Prostate gland (tissue), 2 donors: ENCODE data around the gene ZNF730. TPM values are rescaled to one million over a fixed set of nuclear protein-coding genes. Genes with fewer than 3 reads are reported as not detected.

Source experiments
- DNase-seq: peaks from one replicate; pipeline ENCODE4 v3.0.0-alpha.2; 2019; ENCODE audit warnings: low spot score
- H3K27ac ChIP-seq, 2 donors: fragments of 200-600 bp; sonication (generic); 2 replicates each; pipeline ENCODE4 v1.5.1; 2017 to 2019
- H3K27me3 ChIP-seq: fragments of 200-600 bp; sonication (generic); replicated peaks from 2 replicates; pipeline ENCODE4 v1.5.1; 2019; ENCODE audit not compliant: insufficient read depth
- H3K36me3 ChIP-seq, 2 donors: fragments of 200-600 bp; sonication (generic); 1 replicate in 1 of 2; 2 replicates in 1 of 2; pipeline versions ENCODE4 v1.5.1 to v1.8.1; 2017 to 2019
- H3K4me1 ChIP-seq: fragments of 200-600 bp; sonication (generic); replicated peaks from 2 replicates; pipeline ENCODE4 v1.5.1; 2019
- H3K4me3 ChIP-seq, 2 donors: fragments of 200-600 bp; sonication (generic); 2 replicates each; pipeline ENCODE4 v1.5.1; 2017 to 2019
- H3K9me3 ChIP-seq: fragments of 200-600 bp; sonication (generic); 2 replicates; pipeline ENCODE4 v1.5.1; 2017
- CTCF ChIP-seq, 4 experiments: fragments of 200-600 bp in 2 of 4; fragments of 450-650 bp in 2 of 4; sonication (generic) in 2 of 4; IDR thresholded peaks; 1 replicate in 3 of 4; 2 replicates in 1 of 4; pipeline ENCODE4 v1.5.1; 2016 to 2019; ENCODE audit warnings: antibody characterized with exemption in 4 of 4, mild to moderate bottlenecking in 2 of 4, moderate library complexity in 2 of 4
- POLR2A ChIP-seq: fragments of 450-650 bp; IDR thresholded peaks from one replicate; pipeline ENCODE4 v1.6.1; 2016; ENCODE audit warnings: antibody characterized with exemption, mild to moderate bottlenecking
- POLR2AphosphoS5 ChIP-seq: sonication (generic); formaldehyde crosslinking; IDR thresholded peaks from one replicate; pipeline ENCODE4 v1.6.1; 2017; ENCODE audit warnings: antibody characterized with exemption
- WGBS: methylation state at CpG from one replicate; pipeline ENCODE4 v1.1.5; 2018; 5-methylcytosine and 5-hydroxymethylcytosine counted together
- intact Hi-C: fragments of 100-400 bp; cut with DNase I; formaldehyde crosslinking; loops from one replicate; pipeline ENCODE4 v1.14.2; 2022
- total RNA-seq, 2 donors: library from RNA; depleted of rRNA; stranded (reverse); fragments of >200 nt; gene quantifications; one replicate each; pipeline ENCODE4 v1.1.0, GENCODE V29; 2016

ZNF730 gene
- total RNA-seq, 2 donors from 2014 or later = 0.55 to 2.6 TPM

- DNase-seq = no peak
- Histone ChIP-seq H3K4me1 (no peaks in the 10 kb centered on the region), H3K27ac (no peak overlapping the region), H3K9me3 (no peaks in the 10 kb centered on the region), H3K36me3 (no peaks in the 10 kb centered on the region), H3K27me3 (no peaks in the 10 kb centered on the region), H3K4me3 (no peak overlapping the region)
- intact Hi-C loops = no loop called here
- TF ChIP-seq POLR2AphosphoS5 (no peak), CTCF (IDR thresholded peaks at IDR 0.05) (no peak), POLR2A (no peak)
- 96% methylated on average over 9 of the region's 9 CpGs for WGBS
These were observed 23.0 kb upstream of the ZNF730 start for GRCh38 chr19:23093832-23094231.

GRCh38 chr19:23095418-23095817, 21.4 kb upstream of the ZNF730 start:
- intact Hi-C loops = no loop called here
- 60% methylated on average over 1 of the region's 1 CpG for WGBS

GRCh38 chr19:23098286-23098685, 18.5 kb upstream of the ZNF730 start:
- TF ChIP-seq POLR2A (no peak), POLR2AphosphoS5 (no peak), CTCF (IDR thresholded peaks at IDR 0.05) (no peak)
- no peaks in the 10 kb centered on the region for H3K27me3 ChIP-seq
- H3K36me3 ChIP-seq = no peaks in the 10 kb centered on the region
- H3K4me3 ChIP-seq = no peak overlapping the region
- WGBS = 91% methylated on average over 2 of the region's 2 CpGs
- no peak overlapping the region for H3K27ac ChIP-seq
- DNase-seq = no peak
- intact Hi-C loops = no loop called here
- no peaks in the 10 kb centered on the region for H3K4me1 ChIP-seq
- no peaks in the 10 kb centered on the region for H3K9me3 ChIP-seq

More at GRCh38 chr19:23095418-23095817, 21.4 kb upstream of the ZNF730 start:
- DNase-seq = no peak
- Histone ChIP-seq H3K36me3 (no peaks in the 10 kb centered on the region), H3K9me3 (no peaks in the 10 kb centered on the region), H3K4me1 (no peaks in the 10 kb centered on the region), H3K27me3 (no peaks in the 10 kb centered on the region), H3K27ac (no peak overlapping the region), H3K4me3 (no peak overlapping the region)
- no peak for TF ChIP-seq CTCF (IDR thresholded peaks at IDR 0.05)
- TF ChIP-seq POLR2A = no peak
- TF ChIP-seq POLR2AphosphoS5 = no peak

GRCh38 chr19:23098988-23099387, 17.8 kb upstream of the ZNF730 start:
- no peaks in the 10 kb centered on the region for H3K9me3 ChIP-seq
- no peak overlapping the region for H3K27ac ChIP-seq
- H3K27me3 ChIP-seq = no peaks in the 10 kb centered on the region
- intact Hi-C loops = no loop called here
- 91% methylated on average over 4 of the region's 4 CpGs for WGBS
- no peak overlapping the region for H3K4me3 ChIP-seq
- TF ChIP-seq POLR2AphosphoS5 (no peak), POLR2A (no peak), CTCF (IDR thresholded peaks at IDR 0.05) (no peak)
- H3K36me3 ChIP-seq = no peaks in the 10 kb centered on the region
- H3K4me1 ChIP-seq = no peaks in the 10 kb centered on the region
- DNase-seq = no peak

GRCh38 chr19:23099966-23100365, 16.9 kb upstream of the ZNF730 start:
- no peak for TF ChIP-seq POLR2A
- no peak for TF ChIP-seq POLR2AphosphoS5
- no peak for TF ChIP-seq CTCF (IDR thresholded peaks at IDR 0.05)
- 96% methylated on average over 7 of the region's 7 CpGs for WGBS
- H3K36me3 ChIP-seq = no peaks in the 10 kb centered on the region
- no peaks in the 10 kb centered on the region for H3K9me3 ChIP-seq
- no peaks in the 10 kb centered on the region for H3K4me1 ChIP-seq
- no peak overlapping the region for H3K4me3 ChIP-seq
- intact Hi-C loops = no loop called here
- no peak for DNase-seq
- H3K27me3 ChIP-seq = no peaks in the 10 kb centered on the region
- no peak overlapping the region for H3K27ac ChIP-seq
